ENCODE data around the gene GORASP2. TPM values are rescaled to one million over a fixed set of nuclear protein-coding genes. Genes with fewer than 3 reads are reported as not detected.

Gene GORASP2
- total RNA-seq, 1 experiment from 2014 or later, result 102 TPM

DNA sequence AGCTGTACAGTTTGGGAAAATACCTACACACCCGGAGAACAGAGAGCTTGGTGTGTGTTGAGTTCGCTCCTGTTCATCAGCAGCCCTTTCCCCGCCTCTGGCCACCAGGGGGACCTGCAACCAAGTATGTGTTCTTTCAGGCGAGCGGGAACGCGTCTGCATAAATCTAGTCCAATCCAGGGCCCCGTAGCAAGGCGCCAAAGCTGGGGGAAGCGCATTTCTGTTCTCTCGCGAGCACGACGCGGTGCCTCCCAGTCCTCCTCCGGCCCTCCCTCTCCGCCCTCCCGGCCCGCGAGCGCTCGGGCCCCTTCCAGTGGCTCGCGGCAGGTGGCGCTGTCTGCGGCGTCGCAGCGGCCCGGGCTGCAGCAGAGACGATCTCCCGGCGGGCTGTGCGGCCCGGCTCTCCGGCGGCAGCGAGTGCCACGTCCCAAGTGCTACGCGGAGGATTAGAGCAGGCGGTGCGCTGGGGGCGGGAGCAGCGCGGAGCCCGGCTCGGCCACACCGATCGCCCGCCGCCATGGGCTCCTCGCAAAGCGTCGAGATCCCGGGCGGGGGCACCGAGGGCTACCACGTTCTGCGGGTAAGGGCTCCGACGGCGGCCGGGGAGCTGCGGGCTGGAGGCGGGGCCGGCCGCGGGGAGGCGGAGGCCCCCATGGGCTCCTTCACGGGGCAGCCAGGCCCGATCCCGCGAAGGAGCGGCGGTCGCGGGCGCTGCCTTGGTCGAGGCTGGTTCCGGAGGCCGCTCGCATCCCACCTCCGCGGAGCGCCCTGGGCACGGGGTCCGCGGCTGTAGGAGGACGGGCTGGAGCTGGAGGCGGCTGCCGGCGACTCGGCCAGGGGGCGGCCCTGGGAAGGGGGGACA lies at the start of gene GORASP2 (continued):
- TF ChIP-seq AFF4 (CRISPR knock-in tag; IDR thresholded peaks at IDR 0.05; ENCODE audit: borderline replicate concordance), result peak; percentile 97; the same call in 1 of the 2 replicates
- peak; percentile 82 for TF ChIP-seq SMAD3 (CRISPR knock-in tag; IDR thresholded peaks at IDR 0.05; ENCODE audit: borderline replicate concordance)
- TF ChIP-seq, protein P1, sequence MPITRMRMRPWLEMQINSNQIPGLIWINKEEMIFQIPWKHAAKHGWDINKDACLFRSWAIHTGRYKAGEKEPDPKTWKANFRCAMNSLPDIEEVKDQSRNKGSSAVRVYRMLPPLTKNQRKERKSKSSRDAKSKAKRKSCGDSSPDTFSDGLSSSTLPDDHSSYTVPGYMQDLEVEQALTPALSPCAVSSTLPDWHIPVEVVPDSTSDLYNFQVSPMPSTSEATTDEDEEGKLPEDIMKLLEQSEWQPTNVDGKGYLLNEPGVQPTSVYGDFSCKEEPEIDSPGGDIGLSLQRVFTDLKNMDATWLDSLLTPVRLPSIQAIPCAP (CRISPR knock-in tag; IDR thresholded peaks at IDR 0.05), result peak; percentile 51
- TF ChIP-seq NR3C1 (CRISPR knock-in tag; conservative IDR thresholded peaks at IDR 0.05; ENCODE audit: low read depth), result 0 out of 2 replicates have a peak, but pooled peaks have one; percentile 75
- peak; percentile 89 for TF ChIP-seq MYBL2 (CRISPR knock-in tag; IDR thresholded peaks at IDR 0.05)
- TF ChIP-seq EMX1 (CRISPR knock-in tag; IDR thresholded peaks at IDR 0.05), result no peak
- no peak for TF ChIP-seq AR (CRISPR knock-in tag; IDR thresholded peaks at IDR 0.05)
- TF ChIP-seq NR1H2 (CRISPR knock-in tag; IDR thresholded peaks at IDR 0.05), result peak; percentile 52; the same call in 1 of the 2 replicates
- no peak for TF ChIP-seq IRF2 (CRISPR knock-in tag; IDR thresholded peaks at IDR 0.05; ENCODE audit: borderline replicate concordance, low read depth)
- TF ChIP-seq, protein P2, sequence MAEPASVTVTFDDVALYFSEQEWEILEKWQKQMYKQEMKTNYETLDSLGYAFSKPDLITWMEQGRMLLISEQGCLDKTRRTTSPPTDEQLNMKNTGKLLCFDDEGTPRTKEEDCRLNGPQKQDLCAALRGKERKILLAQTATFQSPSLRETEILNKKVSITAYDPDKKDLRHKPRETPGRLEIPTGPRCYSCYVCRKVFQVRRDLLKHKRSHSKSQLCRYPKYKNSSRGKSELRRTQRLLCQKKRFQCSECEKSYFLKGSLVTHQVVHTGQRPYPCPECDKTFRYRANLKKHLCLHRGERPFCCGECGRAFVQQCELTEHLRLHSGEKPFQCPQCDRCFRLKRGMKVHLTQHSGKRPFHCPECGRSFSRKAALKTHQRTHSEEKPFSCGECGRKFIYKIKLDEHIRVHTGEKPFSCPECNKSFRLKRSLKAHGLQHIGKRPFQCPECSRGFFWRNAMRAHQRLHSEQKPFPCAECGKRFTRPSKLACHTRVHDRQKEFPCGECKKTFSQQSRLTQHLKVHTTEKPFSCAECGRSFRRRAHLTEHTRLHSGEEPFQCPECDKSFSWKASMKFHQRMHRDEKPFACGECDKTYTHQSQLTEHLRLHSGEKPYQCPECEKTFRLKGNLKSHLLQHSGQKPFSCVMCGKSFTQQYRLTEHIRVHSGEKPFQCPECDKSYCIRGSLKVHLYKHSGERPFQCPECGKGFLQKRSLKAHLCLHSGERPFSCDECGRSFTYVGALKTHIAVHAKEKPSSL (CRISPR knock-in tag; conservative IDR thresholded peaks at IDR 0.05), result no peak
- peak; percentile 97 for TF ChIP-seq E2F5 (CRISPR knock-in tag; IDR thresholded peaks at IDR 0.05)
- TF ChIP-seq MXD4 (CRISPR knock-in tag; IDR thresholded peaks at IDR 0.05; ENCODE audit: borderline replicate concordance), result no peak
- no peak for TF ChIP-seq ZNF416 (CRISPR knock-in tag; IDR thresholded peaks at IDR 0.05)
- no peak for TF ChIP-seq PRRX2 (CRISPR knock-in tag; IDR thresholded peaks at IDR 0.05)
- TF ChIP-seq ZNF423 (CRISPR knock-in tag; IDR thresholded peaks at IDR 0.05), result no peak
- TF ChIP-seq TEAD1 (CRISPR knock-in tag; IDR thresholded peaks at IDR 0.05), result peak; percentile 49
- TF ChIP-seq GABPB1 (CRISPR knock-in tag; IDR thresholded peaks at IDR 0.05), result peak; percentile 87
- TF ChIP-seq ZBTB21 (CRISPR knock-in tag; IDR thresholded peaks at IDR 0.05; ENCODE audit: borderline replicate concordance), result peak; percentile 90; the same call in 1 of the 2 replicates
- no peak for TF ChIP-seq ZNF671 (CRISPR knock-in tag; IDR thresholded peaks at IDR 0.05)
- peak; percentile 52; the same call in 1 of the 2 replicates for TF ChIP-seq JUN (CRISPR knock-in tag; IDR thresholded peaks at IDR 0.05)
- TF ChIP-seq, protein P3, sequence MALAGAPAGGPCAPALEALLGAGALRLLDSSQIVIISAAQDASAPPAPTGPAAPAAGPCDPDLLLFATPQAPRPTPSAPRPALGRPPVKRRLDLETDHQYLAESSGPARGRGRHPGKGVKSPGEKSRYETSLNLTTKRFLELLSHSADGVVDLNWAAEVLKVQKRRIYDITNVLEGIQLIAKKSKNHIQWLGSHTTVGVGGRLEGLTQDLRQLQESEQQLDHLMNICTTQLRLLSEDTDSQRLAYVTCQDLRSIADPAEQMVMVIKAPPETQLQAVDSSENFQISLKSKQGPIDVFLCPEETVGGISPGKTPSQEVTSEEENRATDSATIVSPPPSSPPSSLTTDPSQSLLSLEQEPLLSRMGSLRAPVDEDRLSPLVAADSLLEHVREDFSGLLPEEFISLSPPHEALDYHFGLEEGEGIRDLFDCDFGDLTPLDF (CRISPR knock-in tag; IDR thresholded peaks at IDR 0.05), result peak; percentile 90
- TF ChIP-seq ETV6 (CRISPR knock-in tag; IDR thresholded peaks at IDR 0.05), result peak; percentile 92
- TF ChIP-seq MAX (CRISPR knock-in tag; IDR thresholded peaks at IDR 0.05), result peak; percentile 89; the same call in 1 of the 2 replicates
- TF ChIP-seq KAT7 (CRISPR knock-in tag; IDR thresholded peaks at IDR 0.05; ENCODE audit: borderline replicate concordance), result peak; percentile 77; the same call in 1 of the 2 replicates
- TF ChIP-seq, protein P4, sequence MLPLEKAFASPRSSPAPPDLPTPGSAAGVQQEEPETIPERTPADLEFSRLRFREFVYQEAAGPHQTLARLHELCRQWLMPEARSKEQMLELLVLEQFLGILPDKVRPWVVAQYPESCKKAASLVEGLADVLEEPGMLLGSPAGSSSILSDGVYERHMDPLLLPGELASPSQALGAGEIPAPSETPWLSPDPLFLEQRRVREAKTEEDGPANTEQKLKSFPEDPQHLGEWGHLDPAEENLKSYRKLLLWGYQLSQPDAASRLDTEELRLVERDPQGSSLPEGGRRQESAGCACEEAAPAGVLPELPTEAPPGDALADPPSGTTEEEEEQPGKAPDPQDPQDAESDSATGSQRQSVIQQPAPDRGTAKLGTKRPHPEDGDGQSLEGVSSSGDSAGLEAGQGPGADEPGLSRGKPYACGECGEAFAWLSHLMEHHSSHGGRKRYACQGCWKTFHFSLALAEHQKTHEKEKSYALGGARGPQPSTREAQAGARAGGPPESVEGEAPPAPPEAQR (CRISPR knock-in tag; IDR thresholded peaks at IDR 0.05), result no peak

Measured in WTC11 (cell line).